Activated gamma-delta T cell treated with Interleukin-2 at 50 U/mL for 16 hours (primary cell): ENCODE data around the gene IL1RAP.

Source experiments
- DNase-seq: peaks from one replicate; pipeline ENCODE4 v3.0.0-alpha.2; 2020

The IL1RAP gene

GRCh38 chr3:190680691-190681090 is 166.8 kb downstream of the IL1RAP start:
- DNase-seq, result no peak

DNA sequence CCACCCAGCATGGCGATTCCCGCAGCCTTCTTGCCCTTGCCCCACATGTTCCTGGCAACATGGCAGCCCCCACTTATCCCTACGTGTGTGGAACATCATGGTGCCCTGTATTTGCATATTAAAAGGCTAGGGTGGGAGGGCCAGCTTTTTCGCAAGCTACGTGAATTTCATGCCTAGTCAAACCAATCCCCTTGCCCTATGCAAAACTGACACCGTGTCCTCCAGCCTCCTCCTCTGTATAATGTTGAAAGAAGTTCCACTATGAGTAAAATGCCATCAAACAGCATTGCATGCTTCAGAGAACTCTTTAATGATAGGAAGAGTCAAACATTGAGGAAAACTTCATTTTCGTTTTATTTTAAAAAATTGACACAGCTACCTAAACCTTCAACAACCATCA is 170.9 kb downstream of the IL1RAP start:
- no peak for DNase-seq

GRCh38 chr3:190686011-190686410 is 172.1 kb downstream of the IL1RAP start:
- no peak for DNase-seq

DNA sequence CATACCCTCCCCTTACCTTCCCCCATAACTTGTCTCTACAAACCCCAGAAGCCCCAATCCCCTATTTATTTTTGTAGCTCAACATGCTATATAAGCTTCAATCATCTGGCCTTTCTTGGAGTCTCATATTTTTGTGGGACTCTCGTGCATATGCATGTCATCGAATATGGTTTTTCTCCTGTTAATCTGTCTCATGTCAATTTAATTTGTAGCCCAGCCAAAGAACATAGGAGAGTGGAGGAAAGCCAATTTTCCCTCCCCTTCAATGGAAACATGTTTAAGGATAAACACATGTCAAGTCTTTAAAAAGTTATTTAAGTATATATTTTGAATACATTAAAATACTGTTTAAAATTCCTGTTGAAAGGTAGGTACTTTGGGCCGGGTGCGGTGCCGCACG is 176.4 kb downstream of the IL1RAP start:
- no peak for DNase-seq

- no peak for DNase-seq
Observed at GRCh38 chr3:190692256-190692655, 178.4 kb downstream of the IL1RAP start.

GRCh38 chr3:190694335-190695001 is 180.6 kb downstream of the IL1RAP start:
- no peak for DNase-seq

- DNase-seq, result no peak
Observed at GRCh38 chr3:190695225-190695624, 181.3 kb downstream of the IL1RAP start.

- DNase-seq, result no peak
Observed at GRCh38 chr3:190695994-190696393, 182.1 kb downstream of the IL1RAP start.

DNA sequence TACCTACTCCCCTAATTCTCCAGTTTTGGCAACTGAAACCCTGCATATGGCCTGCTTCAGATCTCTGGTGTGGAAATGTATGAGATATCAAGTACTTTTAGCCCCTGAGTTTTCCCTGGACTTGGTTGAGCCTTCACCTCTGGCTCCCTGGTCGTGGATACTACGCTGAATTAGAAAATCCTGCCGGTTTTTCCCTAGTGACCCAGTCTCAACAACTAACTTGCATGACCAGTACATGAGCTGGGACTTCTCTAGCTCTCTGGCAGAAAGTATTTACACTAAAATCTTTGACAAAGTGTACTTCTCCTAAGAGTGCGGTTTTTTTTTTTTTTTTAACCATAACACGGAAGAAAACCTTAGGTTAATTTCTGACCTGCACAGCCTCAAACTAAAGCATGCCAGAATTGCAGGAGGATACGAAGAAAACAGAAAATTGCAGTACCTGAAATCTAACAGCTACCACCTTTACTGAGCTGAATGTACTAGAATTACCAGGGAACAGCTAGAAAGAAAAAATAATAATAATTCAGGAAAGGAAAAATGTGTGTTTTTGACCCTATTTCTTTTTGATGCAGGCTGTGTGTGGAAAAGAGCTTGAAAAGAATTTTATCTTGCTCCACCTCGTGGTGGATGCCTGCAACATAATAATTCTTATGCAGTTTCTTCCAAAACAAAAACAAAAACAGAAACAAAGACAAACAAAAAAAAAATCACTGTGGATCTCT is 183.1 kb downstream of the IL1RAP start:
- DNase-seq, result no peak

DNA sequence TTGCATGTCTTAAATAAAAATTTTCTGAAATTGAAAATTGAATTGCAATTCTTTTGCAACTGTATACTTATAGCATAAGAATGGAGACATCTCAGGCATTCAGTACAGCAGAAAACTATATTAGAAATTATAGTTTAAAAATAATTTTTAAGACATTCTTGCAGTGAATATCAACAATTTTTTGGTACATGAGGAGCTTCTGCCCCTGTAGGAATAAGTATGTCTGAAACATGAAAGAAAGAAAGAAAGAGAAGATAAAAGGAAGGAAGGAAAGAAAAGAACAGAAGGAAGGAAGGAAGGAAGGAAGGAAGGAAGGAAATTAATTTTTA is 183.6 kb downstream of the IL1RAP start:
- DNase-seq, result no peak

GRCh38 chr3:190697901-190698300 is 184.0 kb downstream of the IL1RAP start:
- no peak for DNase-seq

- no peak for DNase-seq
Observed at GRCh38 chr3:190699776-190700175, 185.9 kb downstream of the IL1RAP start.

GRCh38 chr3:190701096-190701532 is 187.2 kb downstream of the IL1RAP start:
- no peak for DNase-seq

- DNase-seq, result no peak
Observed at GRCh38 chr3:190706582-190706981, 192.7 kb downstream of the IL1RAP start.
